H9 (cell line): ENCODE data around the gene SERPINE2. TPM values are rescaled to one million over a fixed set of nuclear protein-coding genes. Genes with fewer than 3 reads are reported as not detected.

Source experiments
- DNase-seq: peaks from one replicate; pipeline ENCODE4 v3.0.0-alpha.2; 2017
- H2AFZ ChIP-seq: one replicate; pipeline ENCODE4 v1.6.1; 2013; ENCODE audit warnings: mild to moderate bottlenecking, low read length, control low read depth, moderate library complexity
- H2AK5ac ChIP-seq: 2 replicates; pipeline ENCODE4 v1.6.1; 2013; ENCODE audit warnings: low read length, control low read depth, mixed read lengths; ENCODE audit not compliant: insufficient read length
- H2BK120ac ChIP-seq: one replicate; pipeline ENCODE4 v1.6.1; 2013; ENCODE audit warnings: low read depth, mild to moderate bottlenecking, low read length, control low read depth, inconsistent platforms; ENCODE audit not compliant: poor library complexity, severe bottlenecking
- H2BK12ac ChIP-seq: 2 replicates; pipeline ENCODE4 v1.6.1; 2013; ENCODE audit warnings: low read length, control low read depth, mixed read lengths, low read depth; ENCODE audit not compliant: insufficient read length
- H2BK15ac ChIP-seq: 2 replicates; pipeline ENCODE4 v1.6.1; 2013; ENCODE audit warnings: low read depth, low read length, control low read depth
- H2BK20ac ChIP-seq: one replicate; pipeline ENCODE4 v1.6.1; 2013; ENCODE audit warnings: low read depth, mild to moderate bottlenecking, low read length, control low read depth, inconsistent platforms; ENCODE audit not compliant: poor library complexity, severe bottlenecking
- H2BK5ac ChIP-seq: 2 replicates; pipeline ENCODE4 v1.6.1; 2013; ENCODE audit warnings: low read length, control low read depth, mixed read lengths; ENCODE audit not compliant: insufficient read length
- H3K14ac ChIP-seq: 2 replicates; pipeline ENCODE4 v1.6.1; 2013; ENCODE audit warnings: low read length, control low read depth; ENCODE audit not compliant: insufficient read depth
- H3K18ac ChIP-seq: 2 replicates; pipeline ENCODE4 v1.6.1; 2013; ENCODE audit warnings: low read depth, mild to moderate bottlenecking, mixed read lengths, low read length, control low read depth; ENCODE audit not compliant: insufficient read length
- H3K23ac ChIP-seq: 2 replicates; pipeline ENCODE4 v1.6.1; 2013; ENCODE audit warnings: low read length, control low read depth, mixed read lengths, low read depth; ENCODE audit not compliant: insufficient read length
- H3K23me2 ChIP-seq: 2 replicates; pipeline ENCODE4 v1.6.1; 2013; ENCODE audit warnings: low read depth, mild to moderate bottlenecking, mixed read lengths, low read length, control low read depth; ENCODE audit not compliant: insufficient read length, poor library complexity, severe bottlenecking
- H3K27ac ChIP-seq: 2 replicates; pipeline ENCODE4 v1.5.1; 2013; ENCODE audit warnings: low read length, control low read depth, mixed read lengths, low read depth; ENCODE audit not compliant: insufficient read length
- H3K27me3 ChIP-seq: 2 replicates; pipeline ENCODE4 v1.6.1; 2013; ENCODE audit warnings: low read length, control low read depth, inconsistent platforms; ENCODE audit not compliant: insufficient read depth
- H3K4ac ChIP-seq: 2 replicates; pipeline ENCODE4 v1.6.1; 2013; ENCODE audit warnings: low read depth, mild to moderate bottlenecking, control low read depth, inconsistent platforms, low read length, moderate library complexity
- H3K4me1 ChIP-seq: 2 replicates; pipeline ENCODE4 v1.6.1; 2013; ENCODE audit warnings: low read length, control low read depth, inconsistent platforms; ENCODE audit not compliant: insufficient read depth
- H3K4me2 ChIP-seq: 2 replicates; pipeline ENCODE4 v1.6.1; 2013; ENCODE audit warnings: low read length, control low read depth, mixed read lengths; ENCODE audit not compliant: insufficient read length, insufficient read depth
- H3K56ac ChIP-seq: 2 replicates; pipeline ENCODE4 v1.6.1; 2013; ENCODE audit warnings: low read depth, mild to moderate bottlenecking, mixed read lengths, low read length, control low read depth; ENCODE audit not compliant: insufficient read length
- H3K79me1 ChIP-seq: 2 replicates; pipeline ENCODE4 v1.6.1; 2013; ENCODE audit warnings: low read depth, mild to moderate bottlenecking, moderate library complexity, low read length, control low read depth, inconsistent platforms; ENCODE audit not compliant: insufficient read depth, poor library complexity, severe bottlenecking
- H3K79me2 ChIP-seq: 2 replicates; pipeline ENCODE4 v1.6.1; 2013; ENCODE audit warnings: low read length, control low read depth, inconsistent platforms; ENCODE audit not compliant: insufficient read depth
- H3K9ac ChIP-seq: 2 replicates; pipeline ENCODE4 v1.6.1; 2013; ENCODE audit warnings: low read length, control low read depth, mixed read lengths; ENCODE audit not compliant: insufficient read length; ENCODE audit errors: extremely low read depth
- H3K9me3 ChIP-seq: one replicate; pipeline ENCODE4 v1.6.1; 2013; ENCODE audit warnings: low read depth, low read length, inconsistent platforms; ENCODE audit not compliant: control insufficient read depth
- H3T11ph ChIP-seq: one replicate; pipeline ENCODE4 v1.6.1; 2013; ENCODE audit warnings: mild to moderate bottlenecking, low read length, control low read depth, inconsistent platforms
- H4K20me1 ChIP-seq: one replicate; pipeline ENCODE4 v1.6.1; 2013; ENCODE audit not compliant: control insufficient read depth, insufficient read length, insufficient read depth
- H4K5ac ChIP-seq: 2 replicates; pipeline ENCODE4 v1.6.1; 2013; ENCODE audit warnings: low read depth, mild to moderate bottlenecking, mixed read lengths, low read length, control low read depth; ENCODE audit not compliant: insufficient read length
- H4K8ac ChIP-seq: replicated peaks from 2 replicates; pipeline ENCODE4 v1.6.1; 2013; ENCODE audit warnings: low read length, control low read depth, mixed read lengths, low read depth; ENCODE audit not compliant: insufficient read length
- H4K91ac ChIP-seq: 2 replicates; pipeline ENCODE4 v1.6.1; 2013; ENCODE audit warnings: low read depth, mild to moderate bottlenecking, moderate library complexity, mixed read lengths, low read length, control low read depth; ENCODE audit not compliant: insufficient read length
- H3K27ac Mint-ChIP-seq, 3 experiments: 2 replicates in 2 of 3; 3 replicates in 1 of 3; pipeline ENCODE4 v1.8.0; 2020 to 2021; ENCODE audit warnings: mixed read lengths in 3 of 3, mild to moderate bottlenecking in 1 of 3, moderate library complexity in 1 of 3
- H3K27me3 Mint-ChIP-seq: 2 replicates; pipeline ENCODE4 v1.8.0; 2021; ENCODE audit warnings: low read depth, mild to moderate bottlenecking, moderate library complexity, mixed read lengths
- H3K36me3 Mint-ChIP-seq, 3 experiments: 2 replicates in 2 of 3; 3 replicates in 1 of 3; pipeline ENCODE4 v1.8.0; 2020 to 2021; ENCODE audit warnings: low read depth in 3 of 3, mixed read lengths in 3 of 3; ENCODE audit not compliant: insufficient read depth in 1 of 3
- H3K4me1 Mint-ChIP-seq, 2 experiments: 2 replicates each; pipeline ENCODE4 v1.8.0; 2020; ENCODE audit warnings: mixed read lengths in 2 of 2
- H3K4me3 Mint-ChIP-seq, 2 experiments: 2 replicates in 1 of 2; 3 replicates in 1 of 2; pipeline ENCODE4 v1.8.0; 2020 to 2021; ENCODE audit warnings: mild to moderate bottlenecking in 2 of 2, mixed read lengths in 2 of 2, moderate library complexity in 1 of 2
- H3K9me3 Mint-ChIP-seq, 2 experiments: 2 replicates in 1 of 2; 3 replicates in 1 of 2; pipeline ENCODE4 v1.8.0; 2020; ENCODE audit warnings: mild to moderate bottlenecking in 2 of 2, mixed read lengths in 2 of 2, moderate library complexity in 1 of 2
- WGBS: extraction: QIAGEN DNeasy Blood & Tissue Kit; methylation state at CpG from one replicate; pipeline ENCODE4 v1.1.7; 2013; ENCODE audit warnings: missing lambda C conversion rate, low lambda C conversion rate, mixed read lengths; ENCODE audit not compliant: insufficient read length; ENCODE audit errors: extremely low coverage; 5-methylcytosine and 5-hydroxymethylcytosine counted together
- total RNA-seq: library from RNA; stranded (reverse); gene quantifications from 2 replicates; pipeline ENCODE4 v1.2.1, GENCODE V29; 2021
- TF ChIP-seq, protein P1 (sequence below): fragments of 200-600 bp; sonication (generic); conservative IDR thresholded peaks from 3 replicates; pipeline ENCODE4 v1.8.0; 2021; ENCODE audit warnings: antibody characterized with exemption, mild to moderate bottlenecking

SERPINE2 gene
- total RNA-seq, 1 experiment from 2014 or later, result 40.0 TPM

DNA sequence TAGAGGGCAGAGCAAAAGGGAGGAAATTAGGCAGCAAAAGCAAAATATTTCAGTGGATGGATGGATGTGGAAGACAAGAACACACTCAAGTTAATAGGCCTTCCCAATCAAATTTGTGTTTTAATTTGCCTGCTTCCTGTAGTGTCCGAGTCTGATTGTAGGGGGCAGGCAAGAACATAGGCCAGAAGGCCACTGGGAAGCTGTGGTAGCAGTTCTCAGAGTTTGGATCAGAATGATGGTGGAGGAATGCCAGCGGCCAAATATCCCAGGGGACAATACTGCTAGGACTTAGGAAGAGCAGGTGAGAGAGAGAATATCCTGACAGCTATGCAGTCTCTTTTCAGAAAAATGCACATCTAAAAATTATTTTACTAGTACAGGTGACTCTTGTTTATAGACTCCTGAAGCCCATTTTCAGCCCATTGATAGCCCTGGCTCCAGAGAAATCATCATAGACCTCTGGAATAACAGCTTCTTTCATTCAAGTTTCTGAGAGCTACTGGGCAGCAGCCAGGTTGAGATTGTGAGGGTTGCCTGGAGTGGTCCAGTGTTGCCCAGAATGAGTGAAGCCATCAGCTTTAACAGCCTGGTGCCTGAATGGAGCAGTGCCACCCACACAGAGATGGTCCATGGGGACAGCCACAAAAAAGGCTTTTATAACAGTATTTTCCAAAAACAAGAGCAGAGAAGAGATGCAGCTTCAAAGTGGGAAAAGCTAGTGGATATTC lies 19.1 kb upstream of the SERPINE2 start:
- DNase-seq, result no peak
- Histone ChIP-seq H2AK5ac (no peak overlapping the region), H3K4me1 (no peaks in the 10 kb centered on the region), H3T11ph (no peak overlapping the region), H2BK5ac (no peak overlapping the region), H3K79me1 (no peaks in the 10 kb centered on the region), H3K23ac (no peak overlapping the region), H2BK12ac (no peak overlapping the region), H3K27me3 (no peaks in the 10 kb centered on the region), H2BK15ac (no peak overlapping the region), H4K5ac (no peak overlapping the region), H3K9ac (no peak overlapping the region), H4K91ac (no peak overlapping the region), H3K23me2 (no peaks in the 10 kb centered on the region), H3K4ac (no peak overlapping the region), H4K20me1 (no peaks in the 10 kb centered on the region), H3K9me3 (no peaks in the 10 kb centered on the region), H2AFZ (no peak overlapping the region), H2BK120ac (no peak overlapping the region), H2BK20ac (no peak overlapping the region), H3K56ac (no peak overlapping the region), H3K4me2 (no peak overlapping the region), H3K18ac (no peak overlapping the region), H4K8ac (no peak overlapping the region), H3K79me2 (no peaks in the 10 kb centered on the region), H3K14ac (no peak overlapping the region), H3K27ac (no peak overlapping the region)
- H3K27me3 Mint-ChIP-seq, result no peaks in the 10 kb centered on the region
- no peak overlapping the region for H3K4me3 Mint-ChIP-seq
- WGBS, result no CpG with 5 or more reads among the region's 2 CpGs
- H3K4me1 Mint-ChIP-seq, result peaks cover 3 to 4% of the 10 kb centered on the region in 2 experiments; a peak in 2 of 4 replicates
- TF ChIP-seq, protein P1, sequence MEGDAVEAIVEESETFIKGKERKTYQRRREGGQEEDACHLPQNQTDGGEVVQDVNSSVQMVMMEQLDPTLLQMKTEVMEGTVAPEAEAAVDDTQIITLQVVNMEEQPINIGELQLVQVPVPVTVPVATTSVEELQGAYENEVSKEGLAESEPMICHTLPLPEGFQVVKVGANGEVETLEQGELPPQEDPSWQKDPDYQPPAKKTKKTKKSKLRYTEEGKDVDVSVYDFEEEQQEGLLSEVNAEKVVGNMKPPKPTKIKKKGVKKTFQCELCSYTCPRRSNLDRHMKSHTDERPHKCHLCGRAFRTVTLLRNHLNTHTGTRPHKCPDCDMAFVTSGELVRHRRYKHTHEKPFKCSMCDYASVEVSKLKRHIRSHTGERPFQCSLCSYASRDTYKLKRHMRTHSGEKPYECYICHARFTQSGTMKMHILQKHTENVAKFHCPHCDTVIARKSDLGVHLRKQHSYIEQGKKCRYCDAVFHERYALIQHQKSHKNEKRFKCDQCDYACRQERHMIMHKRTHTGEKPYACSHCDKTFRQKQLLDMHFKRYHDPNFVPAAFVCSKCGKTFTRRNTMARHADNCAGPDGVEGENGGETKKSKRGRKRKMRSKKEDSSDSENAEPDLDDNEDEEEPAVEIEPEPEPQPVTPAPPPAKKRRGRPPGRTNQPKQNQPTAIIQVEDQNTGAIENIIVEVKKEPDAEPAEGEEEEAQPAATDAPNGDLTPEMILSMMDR, result peak; percentile 48
- H3K36me3 Mint-ChIP-seq, result no peaks in the 10 kb centered on the region
- H3K27ac Mint-ChIP-seq, result peak overlapping the region in 1 of 3 experiments; percentile 17; a peak in 1 of 7 replicates
- H3K9me3 Mint-ChIP-seq, result peaks cover 0 to 3% of the 10 kb centered on the region in 2 experiments; a peak in 4 of 5 replicates
